Testis (tissue), 3 donors: ENCODE measurements around the gene NPAS3. TPM values are rescaled to one million over a fixed set of nuclear protein-coding genes. Genes with fewer than 3 reads are reported as not detected.

Experiments
- DNase-seq: peaks from one replicate; pipeline ENCODE4 v3.0.0-alpha.2; 2019
- H3K27ac ChIP-seq, 2 donors: fragments of 200-600 bp; sonication (generic); one replicate each; pipeline ENCODE4 v1.5.1; 2019
- H3K27me3 ChIP-seq: fragments of 200-600 bp; sonication (generic); one replicate; pipeline ENCODE4 v1.5.1; 2019
- H3K36me3 ChIP-seq: fragments of 200-600 bp; sonication (generic); one replicate; pipeline ENCODE4 v1.5.1; 2017; ENCODE audit warnings: low read depth; ENCODE audit errors: missing control alignments
- H3K4me1 ChIP-seq: fragments of 200-600 bp; sonication (generic); one replicate; pipeline ENCODE4 v1.5.1; 2019
- H3K4me3 ChIP-seq, 2 donors: fragments of 200-600 bp; sonication (generic); one replicate each; pipeline ENCODE4 v1.5.1; 2017 to 2019
- H3K9me3 ChIP-seq: fragments of 200-600 bp; sonication (generic); one replicate; pipeline ENCODE4 v1.5.1; 2017
- POLR2A ChIP-seq: fragments of 450-650 bp; IDR thresholded peaks from one replicate; pipeline ENCODE4 v1.6.1; 2017; ENCODE audit warnings: antibody characterized with exemption, mild to moderate bottlenecking, moderate library complexity
- WGBS, 2 donors: methylation state at CpG; one replicate each; pipeline ENCODE4 v1.1.5; 2018; 5-methylcytosine and 5-hydroxymethylcytosine counted together
- intact Hi-C: fragments of 100-400 bp; cut with DNase I; formaldehyde crosslinking; loops from one replicate; pipeline ENCODE4 v1.15.1; 2023; ENCODE audit warnings: low total_unique reads
- polyA plus RNA-seq: library from polyadenylated mRNA; stranded (reverse); fragments of 350-450 nt; fragmentation: Illumina TruSeq; extraction: RNeasy Lipid Tissue Mini Kit (QIAGEN cat#74804); gene quantifications from one replicate; pipeline ENCODE4 v1.2.3, GENCODE V29; 2014; ENCODE audit warnings: low read depth, low replicate concordance; ENCODE audit not compliant: insufficient read depth
- total RNA-seq, 2 donors: library from RNA; depleted of rRNA; stranded (reverse); fragments of >200 nt; gene quantifications; one replicate each; pipeline ENCODE4 v1.2.3, GENCODE V29; 2016
- TF ChIP-seq, protein P1 (sequence below), 3 experiments: fragments of 450-650 bp in 2 of 3; fragments of 200-600 bp in 1 of 3; sonication (generic) in 1 of 3; IDR thresholded peaks; one replicate each; pipeline ENCODE4 v1.5.1; 2016 to 2019; ENCODE audit warnings: antibody characterized with exemption in 3 of 3, mild to moderate bottlenecking in 2 of 3, moderate library complexity in 1 of 3

The NPAS3 gene
- total and polyA plus RNA-seq, 3 donors from 2014 or later = 1.1 to 3.7 (median 1.8) TPM

DNA sequence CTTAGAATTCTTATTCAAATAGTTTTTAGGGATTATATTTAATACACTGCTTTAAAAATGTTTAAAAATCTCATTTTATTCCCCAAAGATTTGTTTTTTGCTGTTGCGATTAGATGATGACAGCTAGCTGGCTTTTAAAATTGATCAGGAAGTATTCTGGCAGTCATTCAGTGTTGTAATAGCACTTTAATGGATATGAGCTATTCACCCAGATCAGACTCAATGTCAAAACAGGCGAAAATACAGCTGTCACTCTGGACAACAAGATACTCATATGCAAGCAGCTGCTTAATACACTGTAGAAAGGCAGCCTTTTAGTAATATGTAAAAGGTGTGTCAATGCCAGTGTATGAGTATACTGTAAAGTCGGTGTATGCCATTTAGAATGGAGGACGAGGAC, 91.7 kb downstream of the NPAS3 start:
- intact Hi-C loops = no loop called here
- no peaks in the 10 kb centered on the region for H3K4me1 ChIP-seq
- no peak for DNase-seq
- H3K9me3 ChIP-seq = no peaks in the 10 kb centered on the region
- TF ChIP-seq, protein P1, sequence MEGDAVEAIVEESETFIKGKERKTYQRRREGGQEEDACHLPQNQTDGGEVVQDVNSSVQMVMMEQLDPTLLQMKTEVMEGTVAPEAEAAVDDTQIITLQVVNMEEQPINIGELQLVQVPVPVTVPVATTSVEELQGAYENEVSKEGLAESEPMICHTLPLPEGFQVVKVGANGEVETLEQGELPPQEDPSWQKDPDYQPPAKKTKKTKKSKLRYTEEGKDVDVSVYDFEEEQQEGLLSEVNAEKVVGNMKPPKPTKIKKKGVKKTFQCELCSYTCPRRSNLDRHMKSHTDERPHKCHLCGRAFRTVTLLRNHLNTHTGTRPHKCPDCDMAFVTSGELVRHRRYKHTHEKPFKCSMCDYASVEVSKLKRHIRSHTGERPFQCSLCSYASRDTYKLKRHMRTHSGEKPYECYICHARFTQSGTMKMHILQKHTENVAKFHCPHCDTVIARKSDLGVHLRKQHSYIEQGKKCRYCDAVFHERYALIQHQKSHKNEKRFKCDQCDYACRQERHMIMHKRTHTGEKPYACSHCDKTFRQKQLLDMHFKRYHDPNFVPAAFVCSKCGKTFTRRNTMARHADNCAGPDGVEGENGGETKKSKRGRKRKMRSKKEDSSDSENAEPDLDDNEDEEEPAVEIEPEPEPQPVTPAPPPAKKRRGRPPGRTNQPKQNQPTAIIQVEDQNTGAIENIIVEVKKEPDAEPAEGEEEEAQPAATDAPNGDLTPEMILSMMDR (IDR thresholded peaks at IDR 0.05) = no peak
- TF ChIP-seq POLR2A = no peak
- no peak overlapping the region for H3K27ac ChIP-seq
- 87 to 95% methylated on average over 4 of the region's 4 CpGs for WGBS, 2 donors
- no peak overlapping the region for H3K4me3 ChIP-seq
- no peaks in the 10 kb centered on the region for H3K36me3 ChIP-seq
- no peaks in the 10 kb centered on the region for H3K27me3 ChIP-seq

GRCh38 chr14:33035416-33036194, 96.9 kb downstream of the NPAS3 start:
- Histone ChIP-seq H3K36me3 (no peaks in the 10 kb centered on the region), H3K4me1 (no peaks in the 10 kb centered on the region), H3K27me3 (no peaks in the 10 kb centered on the region), H3K27ac (no peak overlapping the region), H3K9me3 (no peaks in the 10 kb centered on the region), H3K4me3 (no peak overlapping the region)
- intact Hi-C loops = no loop called here
- DNase-seq = no peak
- WGBS, 2 donors = 80 to 81% methylated on average over 5 of the region's 5 CpGs
- TF ChIP-seq POLR2A = no peak
- TF ChIP-seq, protein P1 (IDR thresholded peaks at IDR 0.05) = no peak

DNA sequence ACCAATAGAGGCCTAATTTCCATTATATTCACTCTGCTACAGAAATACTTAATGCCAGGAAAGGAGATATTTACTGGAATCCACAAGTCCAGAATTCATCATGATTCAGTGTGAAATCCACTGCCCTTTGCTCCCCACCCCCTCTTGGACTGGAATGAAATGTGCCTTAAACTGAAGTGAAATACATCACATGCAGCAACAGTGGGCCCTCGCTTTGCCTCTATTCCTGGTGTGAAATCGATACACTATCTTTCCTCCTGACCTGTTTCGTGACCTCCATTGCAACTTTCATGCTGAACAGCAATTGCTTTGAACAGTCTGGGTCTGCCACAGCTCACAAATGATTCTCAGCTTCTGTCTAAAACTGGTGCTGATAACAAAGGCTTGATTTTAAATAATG, 100.6 kb downstream of the NPAS3 start:
- WGBS, 2 donors = 51 to 52% methylated on average over 3 of the region's 3 CpGs
- Histone ChIP-seq H3K27ac (no peak overlapping the region), H3K4me3 (no peak overlapping the region), H3K4me1 (no peaks in the 10 kb centered on the region), H3K36me3 (no peaks in the 10 kb centered on the region), H3K27me3 (no peaks in the 10 kb centered on the region), H3K9me3 (no peaks in the 10 kb centered on the region)
- no peak for DNase-seq
- TF ChIP-seq, protein P1 (IDR thresholded peaks at IDR 0.05) = no peak
- no peak for TF ChIP-seq POLR2A
- intact Hi-C loops = no loop called here

GRCh38 chr14:33040372-33041140, 101.9 kb downstream of the NPAS3 start:
- no peak for DNase-seq
- no peaks in the 10 kb centered on the region for H3K36me3 ChIP-seq
- 91 to 98% methylated on average over 3 of the region's 3 CpGs for WGBS, 2 donors
- no peak overlapping the region for H3K27ac ChIP-seq
- H3K4me3 ChIP-seq = no peak overlapping the region
- intact Hi-C loops = no loop called here
- H3K9me3 ChIP-seq = no peaks in the 10 kb centered on the region
- no peaks in the 10 kb centered on the region for H3K4me1 ChIP-seq
- no peak for TF ChIP-seq POLR2A
- TF ChIP-seq, protein P1 (IDR thresholded peaks at IDR 0.05) = no peak
- no peaks in the 10 kb centered on the region for H3K27me3 ChIP-seq
